TTC549 (cell line): ENCODE results near the gene DDT.
"Not testable (repeated sequence)": the region's sequence is repeated elsewhere in the genome, so short reads cannot be mapped to it uniquely, and the experiment has no call there.

Source experiments
- FAIRE-seq: peaks from 2 replicates; lab custom pipeline; 2012; peaks lifted over from hg19 to GRCh38; lab: Jason Lieb, UNC

Gene DDT

DNA sequence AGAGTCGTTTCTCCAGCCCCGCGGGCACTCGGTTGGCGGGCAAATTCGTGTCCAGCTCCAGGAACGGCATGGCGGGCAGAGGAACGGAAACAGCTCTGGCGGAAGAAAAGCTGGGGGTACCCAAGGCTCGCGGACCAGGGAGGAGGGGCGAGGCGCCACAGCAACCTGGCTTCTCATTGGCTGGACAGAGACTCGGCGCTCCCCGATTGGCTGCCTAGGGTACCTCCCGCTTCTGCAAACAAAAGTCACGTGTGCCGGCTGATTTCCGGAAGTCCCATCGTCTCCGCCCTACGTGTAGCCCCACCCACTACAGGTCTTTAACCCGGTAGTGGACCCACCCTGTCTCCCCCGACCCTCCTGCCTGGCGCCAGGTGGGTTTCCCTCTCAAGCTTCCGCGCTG lies at the start of gene DDT:
Gene DDT (minus strand): TSS at position 97 of the 400 bp plus-strand sequence. CDS start 27 bp downstream, at position 70.
- FAIRE-seq: not testable (repeated sequence)

DNA sequence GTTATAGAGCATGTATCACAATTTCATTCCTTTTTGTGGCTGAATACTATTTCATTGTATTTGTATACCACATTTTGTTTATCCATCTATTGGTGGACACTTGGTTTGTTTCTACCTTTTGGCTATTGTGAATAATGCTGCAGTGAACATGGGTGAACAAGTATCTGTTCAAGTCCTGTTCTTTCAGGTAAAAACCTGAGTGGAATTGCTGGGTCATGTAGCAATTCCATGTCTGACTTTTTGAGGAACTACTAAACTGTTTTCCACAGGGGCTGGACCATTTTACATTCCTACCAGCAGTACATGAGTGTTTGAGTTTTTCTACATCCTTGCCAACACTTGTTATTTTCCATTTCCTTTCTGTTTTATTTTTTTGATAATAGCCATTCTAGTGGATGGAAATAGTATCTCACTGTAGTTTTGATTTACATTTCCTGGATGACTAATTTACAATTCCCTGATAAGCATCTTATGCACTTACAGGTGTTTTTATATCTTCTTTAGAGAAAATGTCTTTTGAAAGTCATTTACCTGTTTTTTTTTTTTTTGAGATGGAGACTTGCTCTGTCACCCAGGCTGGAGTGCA lies 49.1 kb upstream of the DDT start:
- FAIRE-seq: no peak

DNA sequence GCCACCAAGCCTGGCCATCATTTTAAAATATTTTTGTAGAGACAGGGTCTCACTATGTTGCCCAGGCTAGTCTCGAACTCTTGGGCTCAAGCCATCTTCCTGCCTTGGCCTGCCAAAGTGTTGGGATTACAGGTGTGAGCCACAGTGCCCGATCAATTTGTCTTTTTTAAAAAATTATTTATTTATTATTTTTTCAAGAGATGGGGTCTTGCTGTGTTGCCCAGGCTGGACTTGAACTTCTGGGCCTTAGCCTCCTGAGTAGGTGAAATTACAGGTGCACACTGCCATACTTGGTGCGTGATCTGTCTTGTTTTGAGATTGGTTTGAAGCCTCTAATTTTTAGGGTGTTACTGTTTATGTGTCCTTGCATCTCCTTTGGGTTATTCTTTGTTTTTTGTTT lies 47.1 kb upstream of the DDT start:
- no peak for FAIRE-seq

DNA sequence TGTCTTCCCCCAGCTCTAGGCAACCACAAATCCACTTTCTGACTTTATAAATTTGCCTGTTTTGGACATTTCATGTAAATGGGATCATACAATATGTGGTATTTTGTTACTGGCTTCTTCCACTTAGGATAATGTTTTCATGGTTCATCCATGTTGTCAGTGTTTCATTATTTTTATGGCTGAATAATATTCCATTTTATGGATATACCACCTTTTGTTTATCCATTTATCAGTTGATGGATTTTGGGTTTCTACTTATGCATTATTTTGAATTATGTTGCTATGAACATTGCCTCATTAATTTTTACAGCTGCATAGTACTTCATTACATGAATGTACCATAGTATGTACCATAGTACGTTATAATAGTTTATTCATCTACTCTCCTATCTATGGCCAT lies 41.9 kb upstream of the DDT start:
- FAIRE-seq: no peak

DNA sequence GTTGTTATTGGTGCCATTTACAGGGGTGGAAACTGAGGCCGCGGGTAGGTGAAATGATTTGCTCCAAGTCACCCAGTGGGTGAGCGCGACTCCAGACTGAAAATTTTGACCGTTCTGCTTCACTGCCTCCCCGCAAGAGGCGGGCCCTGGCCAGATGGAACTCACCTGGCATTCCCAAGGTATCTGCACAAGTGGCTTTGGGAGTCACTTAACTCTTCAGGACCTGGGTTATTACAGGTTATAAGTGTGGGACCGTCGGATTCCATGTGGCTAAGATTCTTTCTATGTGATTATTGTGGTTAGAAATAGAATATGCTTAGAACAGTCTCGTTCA lies 37.5 kb upstream of the DDT start:
- FAIRE-seq: no peak

DNA sequence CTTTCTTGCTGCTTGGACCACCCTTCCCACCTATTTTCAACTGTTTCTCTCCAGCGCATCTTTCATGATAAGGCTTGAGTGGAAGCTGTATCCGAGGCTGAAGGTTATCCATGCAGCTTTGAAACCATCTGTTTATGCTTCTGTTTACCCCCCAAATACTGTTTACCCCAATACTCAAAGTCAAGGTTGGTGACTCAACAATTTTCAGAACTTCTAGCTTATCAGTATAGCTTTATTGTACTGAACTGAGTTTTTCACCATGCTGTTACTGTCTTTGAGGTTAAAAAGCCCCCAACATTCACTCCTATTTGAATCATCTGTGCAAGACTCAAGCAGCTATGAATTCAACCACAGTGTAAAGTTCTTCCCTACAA lies 35.8 kb upstream of the DDT start:
- no peak for FAIRE-seq

DNA sequence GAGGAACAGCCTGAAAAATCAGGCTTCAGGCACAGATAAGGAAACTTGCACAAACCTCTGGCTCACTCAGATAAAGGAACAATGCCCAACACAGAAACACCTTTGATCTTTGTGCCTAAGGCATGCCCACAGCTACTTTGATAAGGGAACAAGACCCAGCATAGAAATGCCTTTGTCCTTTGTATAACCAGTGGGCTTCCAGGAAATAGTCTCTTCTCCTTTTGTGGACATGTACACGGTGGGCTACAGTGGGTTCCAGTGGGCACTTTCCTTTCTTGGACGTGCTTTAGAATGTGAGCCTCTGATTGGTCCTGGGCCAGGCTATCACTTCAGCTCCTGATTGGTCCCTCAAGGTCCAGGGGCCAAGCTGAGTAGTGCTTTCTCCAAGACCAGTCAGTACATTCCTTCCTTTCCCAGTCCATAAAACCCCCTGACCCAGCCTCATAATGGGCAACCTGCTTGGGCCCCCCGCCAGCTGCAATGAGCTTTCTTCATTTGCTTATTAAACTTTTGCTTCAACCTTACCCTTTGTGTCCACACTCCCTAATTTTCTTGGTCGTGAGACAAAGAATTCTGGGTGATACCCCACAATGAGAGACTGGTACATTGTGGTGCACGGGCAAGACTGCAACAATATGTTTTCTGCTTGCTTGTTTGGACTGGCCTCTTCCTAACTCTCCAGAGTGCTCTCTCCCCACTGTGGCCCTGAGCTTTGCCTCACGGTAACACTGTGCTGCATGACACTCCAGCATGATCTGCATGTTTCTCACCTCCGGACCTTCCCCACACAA lies 35.2 kb upstream of the DDT start:
- no peak for FAIRE-seq

DNA sequence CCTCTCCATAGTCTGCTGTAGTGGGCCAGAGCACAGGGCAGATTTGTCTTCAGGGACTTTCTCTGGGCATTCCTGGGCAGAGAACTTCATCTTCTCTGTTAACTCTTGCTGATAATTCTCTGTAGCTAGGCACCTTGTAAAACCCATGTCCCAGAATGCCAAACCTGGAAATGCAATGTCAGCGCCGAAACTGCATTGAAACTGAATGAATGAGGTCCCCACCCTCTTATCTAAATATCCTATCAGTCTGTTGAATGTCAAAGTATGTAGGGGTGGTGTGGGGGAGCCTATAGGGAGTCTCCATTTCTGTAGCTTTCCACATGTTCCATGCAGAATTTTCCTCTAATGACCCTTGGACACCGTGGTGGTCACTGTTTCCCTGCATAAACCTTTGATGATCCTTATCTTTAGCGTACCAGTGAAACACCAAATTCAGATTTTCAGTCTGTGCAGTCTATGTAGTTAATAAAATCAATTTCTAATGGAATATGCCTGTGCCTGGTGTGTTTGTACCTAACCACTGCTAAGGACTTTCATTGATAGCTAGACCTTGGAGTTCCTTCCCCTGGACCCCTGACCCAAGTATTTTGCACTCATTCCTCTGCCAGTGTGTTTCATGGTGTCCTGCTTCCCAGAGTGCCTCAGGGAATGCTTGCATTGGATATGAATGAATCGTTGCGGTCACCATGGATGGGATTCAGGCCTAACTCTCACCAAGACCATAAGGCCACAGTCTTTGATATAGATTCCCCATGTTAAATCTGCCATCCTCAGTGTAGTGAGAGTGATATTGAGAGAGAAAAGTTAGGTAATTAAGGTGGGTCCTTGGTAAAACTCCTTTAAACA lies 34.4 kb upstream of the DDT start:
- FAIRE-seq: no peak

DNA sequence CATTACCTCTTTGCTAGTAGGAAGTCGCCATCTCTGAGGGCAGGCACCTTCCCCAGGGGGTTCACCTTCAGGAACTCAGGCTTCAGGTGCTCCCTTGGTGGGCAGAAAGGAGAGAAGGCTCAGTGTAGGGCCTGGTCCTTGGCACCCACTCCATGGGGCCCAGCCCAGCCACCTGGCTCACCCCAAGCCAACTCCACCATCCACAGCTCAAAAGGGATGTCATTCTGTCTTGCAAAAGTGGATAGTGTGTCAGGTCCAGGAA lies 33.7 kb upstream of the DDT start:
- no peak for FAIRE-seq

DNA sequence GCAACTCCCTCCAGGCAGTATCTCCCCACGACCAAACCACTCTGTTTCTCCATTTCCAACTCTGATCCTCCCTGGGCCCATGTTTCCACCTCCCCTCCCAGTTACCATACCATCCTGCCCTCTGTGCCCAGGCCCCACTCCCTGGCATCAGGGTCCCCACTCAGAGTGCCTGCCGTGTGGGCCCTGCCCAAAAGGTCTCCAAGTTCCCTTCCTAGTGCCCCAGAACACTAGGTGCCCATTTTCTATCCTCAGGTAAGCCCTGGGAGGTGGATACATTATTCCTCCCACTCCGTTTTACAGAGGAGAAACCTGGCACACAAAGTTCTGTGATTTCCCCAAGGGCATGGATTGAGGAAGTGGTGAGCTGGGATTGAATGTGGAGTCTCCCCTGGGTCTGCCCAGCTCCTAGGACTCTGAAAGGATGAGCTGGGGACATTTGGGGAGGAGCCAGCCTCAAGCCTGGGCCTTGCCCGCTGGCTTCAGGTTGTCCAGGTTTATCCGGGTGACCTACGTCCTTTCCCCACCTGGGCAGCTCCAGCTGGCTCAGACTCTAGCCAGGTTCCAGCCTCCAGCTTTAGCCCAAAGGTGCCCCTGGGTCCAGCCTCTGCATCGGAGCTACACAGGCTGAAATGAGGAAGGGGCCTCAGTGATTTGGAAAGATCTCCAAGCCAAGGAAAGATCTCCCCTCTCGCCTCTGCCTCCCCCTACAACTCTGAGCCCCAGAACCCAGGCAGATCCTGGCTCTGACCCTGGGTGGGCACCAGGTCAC lies 33.2 kb upstream of the DDT start:
- FAIRE-seq: no peak

DNA sequence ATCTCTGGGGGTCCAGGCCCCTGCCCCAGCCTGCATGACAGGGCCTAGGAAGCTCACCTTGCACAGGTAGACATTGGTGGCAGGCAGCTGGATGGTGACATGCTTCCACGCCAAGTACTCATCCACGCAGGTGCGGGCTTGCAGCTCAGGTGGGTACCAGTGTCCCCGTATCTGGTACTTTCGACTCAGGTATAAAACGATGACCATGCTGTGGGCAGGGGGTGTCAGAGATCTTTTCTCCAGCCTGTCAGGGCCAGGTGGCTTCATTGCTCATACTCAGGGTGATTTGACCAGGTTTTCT lies 32.6 kb upstream of the DDT start:
- no peak for FAIRE-seq

DNA sequence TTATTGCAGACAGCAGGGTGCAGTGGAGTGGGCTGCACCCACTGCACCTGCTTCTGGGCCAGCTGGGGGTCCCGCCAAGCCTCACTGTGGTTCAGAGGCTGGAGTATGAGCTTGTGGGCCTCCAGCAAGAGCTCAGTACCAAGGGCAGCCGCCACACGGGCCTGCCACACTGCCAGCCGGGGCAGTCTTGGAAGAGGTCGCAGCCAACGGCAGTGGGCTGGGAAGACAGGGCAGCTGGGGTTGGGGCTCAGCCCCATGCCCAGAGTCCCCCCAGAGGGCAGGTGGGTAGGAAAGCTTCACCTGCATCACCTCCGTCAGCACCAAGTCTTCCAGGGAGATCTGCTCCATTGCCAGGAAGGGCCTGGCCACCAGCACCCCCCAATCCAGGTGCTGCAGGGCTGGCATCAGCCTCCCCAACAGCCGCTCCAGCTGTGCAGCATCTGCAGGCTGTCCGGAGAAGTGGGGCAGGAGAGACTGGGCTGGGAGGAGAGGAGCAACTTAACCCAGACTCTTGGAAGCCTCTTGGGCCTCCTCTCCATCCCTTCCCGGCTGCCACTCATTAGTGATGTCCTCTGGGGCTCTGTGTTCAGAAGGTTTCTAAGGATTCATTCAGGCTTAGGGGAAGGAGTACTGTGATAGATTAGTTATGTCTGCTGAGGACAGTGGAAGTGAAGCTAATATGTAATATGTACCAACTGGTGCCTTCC lies 32.1 kb upstream of the DDT start:
- no peak for FAIRE-seq

DNA sequence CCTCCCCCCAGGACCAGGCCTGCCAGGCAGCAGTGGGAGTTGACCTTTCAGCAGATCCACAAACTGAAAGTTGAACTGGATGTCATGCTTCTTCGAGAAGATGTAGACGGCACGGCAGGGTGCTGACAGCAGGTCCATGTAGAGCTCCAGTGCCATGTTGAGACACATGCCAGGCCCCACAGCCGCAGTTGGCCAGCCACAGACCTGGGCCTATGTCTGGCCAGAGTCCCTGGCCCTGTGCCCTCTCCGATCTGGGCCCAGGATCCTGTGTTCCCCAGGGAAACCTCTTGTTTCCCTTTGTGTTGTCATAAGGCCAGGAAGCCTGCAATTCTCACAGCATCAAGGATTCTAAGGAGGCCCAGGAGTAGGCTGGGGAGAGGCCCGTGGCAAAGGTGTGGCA lies 31.0 kb upstream of the DDT start, which contains the start of gene GSTT4:
Gene GSTT4 (minus strand): TSS at position 253 of the 400 bp plus-strand sequence. CDS start 97 bp downstream, at position 156.
- no peak for FAIRE-seq

DNA sequence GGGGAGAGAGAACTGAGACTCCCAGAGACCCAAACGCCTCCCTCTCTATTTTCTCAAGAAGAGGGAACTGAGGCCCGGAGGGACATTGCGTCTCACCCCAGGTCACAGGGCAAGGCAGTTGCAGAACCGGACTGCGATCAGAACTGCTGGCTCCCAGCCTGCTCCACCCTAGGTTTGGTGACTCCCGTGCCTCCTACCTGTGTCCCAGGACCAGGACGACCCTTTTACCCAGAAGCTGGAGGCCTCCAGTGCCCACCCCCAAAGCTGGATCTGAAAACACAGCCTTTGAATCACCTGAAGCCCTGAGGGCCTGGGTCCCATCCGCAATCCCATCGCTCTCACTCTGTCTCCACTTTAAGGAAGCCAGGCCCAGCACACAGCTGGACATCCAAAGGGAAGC lies 29.6 kb upstream of the DDT start:
- no peak for FAIRE-seq

DNA sequence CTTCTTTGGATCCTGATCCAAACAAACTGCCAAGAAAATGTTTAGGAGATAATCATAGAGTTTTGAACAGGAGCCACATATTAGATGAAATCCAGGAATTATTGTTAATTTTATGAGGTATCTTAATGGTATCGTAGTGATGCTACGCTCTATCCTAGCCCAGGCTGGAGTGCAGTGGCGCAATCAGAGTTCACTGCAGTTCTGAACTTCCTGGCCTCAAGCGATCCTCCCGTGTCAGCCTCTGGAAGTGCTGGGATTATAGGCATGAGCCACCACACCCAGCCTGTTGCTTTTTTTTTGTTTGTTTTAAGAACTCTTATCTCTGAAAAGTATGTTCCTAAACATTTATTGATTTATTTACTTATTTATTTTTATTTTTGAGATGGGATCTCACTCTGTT lies 28.6 kb upstream of the DDT start:
- FAIRE-seq: no peak

DNA sequence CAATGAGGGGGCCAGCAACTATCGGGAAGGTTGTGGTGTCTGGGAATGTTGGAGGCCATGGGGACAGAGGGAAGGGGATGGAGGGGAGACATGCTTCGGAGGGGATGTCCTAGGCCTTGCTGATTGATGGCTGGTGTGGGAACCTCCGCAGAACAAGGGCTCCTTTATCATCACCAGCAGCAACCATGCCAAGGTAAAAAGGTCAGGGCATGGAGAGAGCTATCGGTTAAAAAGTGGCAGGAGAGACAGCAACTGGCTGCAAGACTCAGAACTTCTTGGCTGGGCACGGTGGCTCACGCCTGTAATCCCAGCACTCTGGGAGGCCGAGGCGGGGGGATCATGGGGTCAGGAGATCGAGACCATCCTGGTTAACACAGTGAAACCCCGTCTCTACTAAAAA lies 28.0 kb upstream of the DDT start:
- no peak for FAIRE-seq

DNA sequence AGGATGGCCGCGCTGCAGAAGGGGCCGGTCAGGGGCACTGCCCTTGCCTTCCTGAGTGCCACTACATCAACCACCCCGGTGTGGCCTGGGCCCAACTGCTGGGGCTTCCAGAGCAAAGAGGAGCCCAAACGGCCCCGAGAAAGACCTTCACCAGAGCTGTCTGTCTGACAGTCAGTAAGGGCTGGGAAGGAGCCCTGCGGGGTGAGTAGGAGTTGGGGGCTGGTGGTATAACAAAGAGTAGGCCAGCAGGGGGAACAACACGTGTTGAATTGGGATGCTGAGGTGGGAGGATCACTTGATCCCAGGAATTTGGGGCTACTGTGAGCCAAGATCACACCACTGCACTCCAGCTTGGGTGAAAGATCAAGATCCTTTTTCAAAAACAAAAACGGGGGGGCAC lies 27.1 kb upstream of the DDT start:
- no peak for FAIRE-seq

DNA sequence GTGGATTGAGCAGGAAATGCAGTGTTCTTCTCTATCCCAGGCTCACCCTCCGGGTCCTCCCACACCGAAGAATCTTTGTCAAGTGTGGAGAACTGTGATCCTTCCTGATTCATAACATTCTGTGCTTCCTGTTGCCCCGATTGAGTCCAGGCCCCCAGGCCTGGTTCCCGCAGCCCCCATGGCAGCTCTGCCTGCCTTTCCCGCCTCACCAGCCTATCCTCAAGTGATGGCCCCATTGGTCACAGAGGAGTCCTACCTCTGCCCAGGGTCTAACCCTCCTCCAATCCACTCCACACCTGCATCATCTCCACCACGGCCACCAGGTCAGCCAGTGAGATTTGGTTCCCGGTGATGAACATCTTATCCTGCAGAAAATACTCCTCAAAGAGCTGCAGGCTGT lies 25.5 kb upstream of the DDT start:
- FAIRE-seq: not testable (repeated sequence)

DNA sequence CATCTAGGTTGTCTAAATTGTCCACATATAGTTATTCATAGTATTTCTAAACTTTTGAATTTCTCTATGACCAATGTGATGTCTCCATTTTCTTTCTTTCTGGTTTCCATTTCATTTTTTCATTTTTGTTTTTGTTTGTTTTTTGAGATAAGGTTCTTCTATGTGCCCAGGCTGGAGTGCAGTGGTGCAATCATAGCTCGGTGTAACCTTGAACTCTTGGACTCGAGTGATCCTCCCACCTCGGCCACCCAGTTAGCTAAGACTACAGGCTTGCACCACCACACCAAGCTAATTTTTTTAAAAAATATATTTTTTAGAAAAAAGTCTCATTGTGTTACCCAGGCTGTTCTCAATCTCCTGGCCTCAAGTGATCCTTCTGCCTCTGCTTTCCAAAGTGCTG lies 22.9 kb upstream of the DDT start:
- FAIRE-seq: no peak

DNA sequence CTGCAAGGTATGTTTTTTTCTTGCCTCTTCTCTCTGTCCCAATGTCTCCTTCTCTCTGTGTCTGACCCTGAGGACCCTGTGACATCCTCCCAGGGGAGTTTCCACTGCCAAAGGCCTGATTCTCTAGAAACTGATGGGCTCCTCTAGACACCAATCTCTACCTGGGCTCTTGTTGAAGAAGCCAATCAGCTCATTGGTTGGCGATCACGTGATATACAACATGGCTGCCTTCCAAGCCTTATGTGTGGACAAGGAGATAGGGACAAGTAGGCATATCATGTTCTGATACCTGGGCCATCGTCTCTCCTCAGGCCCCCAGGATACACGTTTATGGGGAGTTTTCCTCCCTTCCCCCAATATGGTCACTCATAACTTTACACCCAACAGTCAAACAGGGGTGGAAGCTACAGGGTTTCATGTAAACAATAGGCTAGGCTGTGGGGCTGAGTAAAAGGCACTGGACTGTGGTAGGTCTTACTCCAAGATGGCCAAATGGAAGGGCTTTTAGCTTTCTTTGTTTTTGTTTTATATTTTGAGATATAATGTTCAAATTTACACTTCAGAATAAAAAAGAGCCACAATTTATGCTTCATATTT lies 19.4 kb upstream of the DDT start:
- FAIRE-seq: not testable (repeated sequence)

DNA sequence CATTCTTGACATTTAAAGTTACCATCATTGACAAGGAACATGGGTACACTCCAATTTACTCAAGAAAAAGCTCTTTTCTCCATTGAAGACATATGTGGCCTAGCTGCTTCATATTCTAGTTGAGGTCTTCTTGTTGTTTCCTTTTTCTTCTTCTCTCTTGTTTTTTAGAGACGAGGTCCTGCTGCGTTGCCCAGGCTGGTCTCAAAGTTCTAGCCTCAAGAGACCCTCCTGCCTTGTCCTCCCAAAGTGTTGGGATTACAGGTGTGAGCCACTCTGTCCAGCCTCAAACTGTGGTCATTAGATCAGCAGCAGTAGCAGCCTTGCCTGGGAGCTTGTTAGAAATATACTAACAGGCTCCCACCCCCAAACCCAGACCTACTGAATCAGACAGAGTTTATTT lies 18.8 kb upstream of the DDT start:
- FAIRE-seq: not testable (repeated sequence)
